Measurements from ENCODE around the gene DIPK1A. TPM values are rescaled to one million over a fixed set of nuclear protein-coding genes. Genes with fewer than 3 reads are reported as not detected.

DIPK1A gene
- total and polyA plus RNA-seq, 4 donors, result 12.3 to 48.8 (median 39.6) TPM

GRCh38 chr1:92820551-92820950, 140.7 kb downstream of the DIPK1A start:
- Histone ChIP-seq H3K9me3 (ENCODE audit: control insufficient read depth, insufficient read depth, low read length) (no peaks in the 10 kb centered on the region), H3K27ac (ENCODE audit: low read depth, low read length) (no peak overlapping the region), H3K4me3 (ENCODE audit: low read depth, low read length) (no peak overlapping the region), H3K36me3 (ENCODE audit: control insufficient read depth, insufficient read depth, low read length) (no peaks in the 10 kb centered on the region), H3K27me3 (ENCODE audit: control insufficient read depth, insufficient read depth, low read length) (no peaks in the 10 kb centered on the region), H3K4me1 (ENCODE audit: control insufficient read depth, insufficient read depth, low read length) (no peaks in the 10 kb centered on the region)
- WGBS (ENCODE audit: insufficient coverage), result 89% methylated on average over 3 of the region's 3 CpGs
- DNase-seq (ENCODE audit: low read depth in 4 of 6, low spot score in 6 of 6), result no peak

- no peaks in the 10 kb centered on the region for H3K4me1 ChIP-seq (ENCODE audit: control insufficient read depth, insufficient read depth, low read length)
- no peak overlapping the region for H3K27ac ChIP-seq (ENCODE audit: low read depth, low read length)
- WGBS (ENCODE audit: insufficient coverage), result 72% methylated on average over 3 of the region's 3 CpGs
- no peak for DNase-seq (ENCODE audit: low read depth in 4 of 6, low spot score in 6 of 6)
- H3K9me3 ChIP-seq (ENCODE audit: control insufficient read depth, insufficient read depth, low read length), result no peaks in the 10 kb centered on the region
- no peaks in the 10 kb centered on the region for H3K27me3 ChIP-seq (ENCODE audit: control insufficient read depth, insufficient read depth, low read length)
- no peak overlapping the region for H3K4me3 ChIP-seq (ENCODE audit: low read depth, low read length)
- no peaks in the 10 kb centered on the region for H3K36me3 ChIP-seq (ENCODE audit: control insufficient read depth, insufficient read depth, low read length)
Observed at GRCh38 chr1:92820024-92820423, 141.2 kb downstream of the DIPK1A start.

- no peak for DNase-seq (ENCODE audit: low read depth in 4 of 6, low spot score in 6 of 6)
Observed at GRCh38 chr1:92817986-92818764, 143.1 kb downstream of the DIPK1A start.

GRCh38 chr1:92817137-92817697, 144.0 kb downstream of the DIPK1A start:
- H3K4me3 ChIP-seq (ENCODE audit: low read depth, low read length), result no peak overlapping the region
- no CpG with 5 or more reads among the region's 1 CpG for WGBS (ENCODE audit: insufficient coverage)
- H3K27ac ChIP-seq (ENCODE audit: low read depth, low read length), result no peak overlapping the region
- no peak for DNase-seq (ENCODE audit: low read depth in 4 of 6, low spot score in 6 of 6)
- H3K4me1 ChIP-seq (ENCODE audit: control insufficient read depth, insufficient read depth, low read length), result no peaks in the 10 kb centered on the region
- H3K27me3 ChIP-seq (ENCODE audit: control insufficient read depth, insufficient read depth, low read length), result no peaks in the 10 kb centered on the region
- H3K36me3 ChIP-seq (ENCODE audit: control insufficient read depth, insufficient read depth, low read length), result no peaks in the 10 kb centered on the region
- H3K9me3 ChIP-seq (ENCODE audit: control insufficient read depth, insufficient read depth, low read length), result no peaks in the 10 kb centered on the region

More at GRCh38 chr1:92817986-92818764, 143.1 kb downstream of the DIPK1A start:
- WGBS (ENCODE audit: insufficient coverage), result 97% methylated on average over 3 of the region's 3 CpGs
- Histone ChIP-seq H3K27me3 (ENCODE audit: control insufficient read depth, insufficient read depth, low read length) (no peaks in the 10 kb centered on the region), H3K36me3 (ENCODE audit: control insufficient read depth, insufficient read depth, low read length) (no peaks in the 10 kb centered on the region), H3K9me3 (ENCODE audit: control insufficient read depth, insufficient read depth, low read length) (no peaks in the 10 kb centered on the region), H3K4me3 (ENCODE audit: low read depth, low read length) (no peak overlapping the region), H3K27ac (ENCODE audit: low read depth, low read length) (no peak overlapping the region), H3K4me1 (ENCODE audit: control insufficient read depth, insufficient read depth, low read length) (no peaks in the 10 kb centered on the region)

GRCh38 chr1:92816732-92817131, 144.5 kb downstream of the DIPK1A start:
- Histone ChIP-seq H3K9me3 (ENCODE audit: control insufficient read depth, insufficient read depth, low read length) (no peaks in the 10 kb centered on the region), H3K36me3 (ENCODE audit: control insufficient read depth, insufficient read depth, low read length) (no peaks in the 10 kb centered on the region), H3K4me3 (ENCODE audit: low read depth, low read length) (no peak overlapping the region), H3K4me1 (ENCODE audit: control insufficient read depth, insufficient read depth, low read length) (no peaks in the 10 kb centered on the region), H3K27me3 (ENCODE audit: control insufficient read depth, insufficient read depth, low read length) (no peaks in the 10 kb centered on the region), H3K27ac (ENCODE audit: low read depth, low read length) (no peak overlapping the region)
- WGBS (ENCODE audit: insufficient coverage), result 81% methylated on average over 2 of the region's 2 CpGs
- no peak for DNase-seq (ENCODE audit: low read depth in 4 of 6, low spot score in 6 of 6)

GRCh38 chr1:92808381-92808780, 152.9 kb downstream of the DIPK1A start:
- no peak for DNase-seq (ENCODE audit: low read depth in 4 of 6, low spot score in 6 of 6)
- Histone ChIP-seq H3K27me3 (ENCODE audit: control insufficient read depth, insufficient read depth, low read length) (no peaks in the 10 kb centered on the region), H3K9me3 (ENCODE audit: control insufficient read depth, insufficient read depth, low read length) (no peaks in the 10 kb centered on the region), H3K4me1 (ENCODE audit: control insufficient read depth, insufficient read depth, low read length) (no peaks in the 10 kb centered on the region), H3K36me3 (ENCODE audit: control insufficient read depth, insufficient read depth, low read length) (no peaks in the 10 kb centered on the region), H3K4me3 (ENCODE audit: low read depth, low read length) (no peak overlapping the region), H3K27ac (ENCODE audit: low read depth, low read length) (no peak overlapping the region)

GRCh38 chr1:92805216-92805615, 156.0 kb downstream of the DIPK1A start:
- 78% methylated on average over 1 of the region's 1 CpG for WGBS (ENCODE audit: insufficient coverage)
- H3K4me3 ChIP-seq (ENCODE audit: low read depth, low read length), result no peak overlapping the region
- H3K27ac ChIP-seq (ENCODE audit: low read depth, low read length), result peak overlapping the region; percentile 72

GRCh38 chr1:92804721-92805201, 156.5 kb downstream of the DIPK1A start:
- WGBS (ENCODE audit: insufficient coverage), result 53% methylated on average over 4 of the region's 7 CpGs
- DNase-seq (ENCODE audit: low read depth in 4 of 6, low spot score in 6 of 6), result peak in 4 of 6 donors; percentile 4 to 57 (median 23)
- Histone ChIP-seq H3K4me1 (ENCODE audit: control insufficient read depth, insufficient read depth, low read length) (no peaks in the 10 kb centered on the region), H3K27me3 (ENCODE audit: control insufficient read depth, insufficient read depth, low read length) (no peaks in the 10 kb centered on the region), H3K9me3 (ENCODE audit: control insufficient read depth, insufficient read depth, low read length) (no peaks in the 10 kb centered on the region), H3K4me3 (ENCODE audit: low read depth, low read length) (no peak overlapping the region), H3K27ac (ENCODE audit: low read depth, low read length) (peak overlapping the region; percentile 73), H3K36me3 (ENCODE audit: control insufficient read depth, insufficient read depth, low read length) (no peaks in the 10 kb centered on the region)

More at GRCh38 chr1:92805216-92805615, 156.0 kb downstream of the DIPK1A start:
- Histone ChIP-seq H3K27me3 (ENCODE audit: control insufficient read depth, insufficient read depth, low read length) (no peaks in the 10 kb centered on the region), H3K4me1 (ENCODE audit: control insufficient read depth, insufficient read depth, low read length) (no peaks in the 10 kb centered on the region), H3K9me3 (ENCODE audit: control insufficient read depth, insufficient read depth, low read length) (no peaks in the 10 kb centered on the region), H3K36me3 (ENCODE audit: control insufficient read depth, insufficient read depth, low read length) (no peaks in the 10 kb centered on the region)
- DNase-seq (ENCODE audit: low read depth in 4 of 6, low spot score in 6 of 6), result no peak

GRCh38 chr1:92803140-92803887, 157.9 kb downstream of the DIPK1A start:
- Histone ChIP-seq H3K4me1 (ENCODE audit: control insufficient read depth, insufficient read depth, low read length) (no peaks in the 10 kb centered on the region), H3K27me3 (ENCODE audit: control insufficient read depth, insufficient read depth, low read length) (no peaks in the 10 kb centered on the region), H3K9me3 (ENCODE audit: control insufficient read depth, insufficient read depth, low read length) (no peaks in the 10 kb centered on the region), H3K27ac (ENCODE audit: low read depth, low read length) (no peak overlapping the region), H3K36me3 (ENCODE audit: control insufficient read depth, insufficient read depth, low read length) (no peaks in the 10 kb centered on the region), H3K4me3 (ENCODE audit: low read depth, low read length) (no peak overlapping the region)
- DNase-seq (ENCODE audit: low read depth in 4 of 6, low spot score in 6 of 6), result no peak
- 94% methylated on average over 3 of the region's 7 CpGs for WGBS (ENCODE audit: insufficient coverage)
